WTC11 (cell line): ENCODE results near the gene ZXDC.

Source experiments
- CREM ChIP-seq: sonication (generic); formaldehyde crosslinking; IDR thresholded peaks from 2 replicates; pipeline ENCODE4 v1.8.1; 2022; ENCODE audit warnings: mild to moderate bottlenecking, missing genetic modification reagents, moderate library complexity
- CTCF ChIP-seq: fragments of 200-600 bp; IDR thresholded peaks from 2 replicates; pipeline ENCODE4 v1.8.0; 2022; ENCODE audit warnings: antibody characterized with exemption
- E2F5 ChIP-seq: sonication (generic); formaldehyde crosslinking; IDR thresholded peaks from 2 replicates; pipeline ENCODE4 v1.8.1; 2022; ENCODE audit warnings: mild to moderate bottlenecking, moderate library complexity, missing genetic modification reagents
- HMGXB4 ChIP-seq: sonication (generic); formaldehyde crosslinking; IDR thresholded peaks from 2 replicates; pipeline ENCODE4 v1.8.1; 2023; ENCODE audit warnings: mild to moderate bottlenecking, moderate library complexity, missing genetic modification reagents
- JUN ChIP-seq: sonication (generic); formaldehyde crosslinking; IDR thresholded peaks from 2 replicates; pipeline ENCODE4 v1.8.0; 2023; ENCODE audit warnings: mild to moderate bottlenecking, missing genetic modification reagents
- NR3C1 ChIP-seq: sonication (generic); formaldehyde crosslinking; conservative IDR thresholded peaks from 2 replicates; pipeline ENCODE4 v1.8.1; 2023; ENCODE audit warnings: low read depth, mild to moderate bottlenecking, missing genetic modification reagents
- PRRX2 ChIP-seq: fragments of 250-450 bp; sonication (Bioruptor Pico); IDR thresholded peaks from 2 replicates; pipeline ENCODE4 v1.8.0; 2021; ENCODE audit warnings: mild to moderate bottlenecking
- SP1 ChIP-seq: sonication (generic); formaldehyde crosslinking; conservative IDR thresholded peaks from 2 replicates; pipeline ENCODE4 v1.8.1; 2022; ENCODE audit warnings: missing genetic modification reagents
- ZBTB21 ChIP-seq: sonication (generic); formaldehyde crosslinking; IDR thresholded peaks from 2 replicates; pipeline ENCODE4 v1.8.1; 2023; ENCODE audit warnings: mild to moderate bottlenecking, missing genetic modification reagents, borderline replicate concordance
- ZNF263 ChIP-seq: sonication (generic); formaldehyde crosslinking; IDR thresholded peaks from 2 replicates; pipeline ENCODE4 v1.8.1; 2022; ENCODE audit warnings: low read depth, mild to moderate bottlenecking, moderate library complexity, missing genetic modification reagents
- ZNF423 ChIP-seq: fragments of 250-450 bp; sonication (Bioruptor Pico); IDR thresholded peaks from 2 replicates; pipeline ENCODE4 v2.1.2; 2022; ENCODE audit warnings: mild to moderate bottlenecking, moderate library complexity
- TF ChIP-seq, protein P1 (sequence below): sonication (generic); formaldehyde crosslinking; IDR thresholded peaks from 2 replicates; pipeline ENCODE4 v1.8.0; 2022; ENCODE audit warnings: mild to moderate bottlenecking, missing genetic modification reagents

DNA sequence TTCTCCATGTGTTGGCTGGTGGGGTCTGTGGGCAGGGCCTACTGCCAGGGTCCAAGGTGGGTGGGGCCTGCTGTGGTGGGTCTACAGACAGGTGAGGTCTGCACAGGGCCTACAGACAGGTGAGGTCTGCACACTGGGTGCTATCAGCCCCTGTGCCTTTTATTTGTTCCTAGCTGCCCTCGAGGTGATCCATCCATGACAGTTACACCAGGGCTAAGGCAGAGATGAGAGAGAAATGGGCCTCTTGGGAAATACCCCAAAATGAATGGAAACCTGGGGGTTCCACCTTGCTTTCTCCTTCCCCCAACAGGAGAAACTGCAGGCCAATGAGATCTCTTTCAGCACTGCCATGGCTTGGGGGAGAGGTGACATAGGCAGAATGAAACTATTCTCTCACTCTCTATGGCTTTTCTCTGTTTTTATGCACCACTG, 44.6 kb downstream of the ZXDC start:
- TF ChIP-seq ZNF423 (CRISPR knock-in tag) (no peak), SP1 (CRISPR knock-in tag) (no peak), ZNF263 (CRISPR knock-in tag) (no peak), ZBTB21 (no peak), CTCF (no peak), HMGXB4 (no peak), CREM (CRISPR knock-in tag) (no peak), NR3C1 (no peak), PRRX2 (CRISPR knock-in tag) (no peak), JUN (CRISPR knock-in tag) (no peak), E2F5 (CRISPR knock-in tag) (no peak)
- TF ChIP-seq, protein P1, sequence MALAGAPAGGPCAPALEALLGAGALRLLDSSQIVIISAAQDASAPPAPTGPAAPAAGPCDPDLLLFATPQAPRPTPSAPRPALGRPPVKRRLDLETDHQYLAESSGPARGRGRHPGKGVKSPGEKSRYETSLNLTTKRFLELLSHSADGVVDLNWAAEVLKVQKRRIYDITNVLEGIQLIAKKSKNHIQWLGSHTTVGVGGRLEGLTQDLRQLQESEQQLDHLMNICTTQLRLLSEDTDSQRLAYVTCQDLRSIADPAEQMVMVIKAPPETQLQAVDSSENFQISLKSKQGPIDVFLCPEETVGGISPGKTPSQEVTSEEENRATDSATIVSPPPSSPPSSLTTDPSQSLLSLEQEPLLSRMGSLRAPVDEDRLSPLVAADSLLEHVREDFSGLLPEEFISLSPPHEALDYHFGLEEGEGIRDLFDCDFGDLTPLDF (CRISPR knock-in tag), result no peak
